ENCODE measurements around the gene DPP9. TPM values are rescaled to one million over a fixed set of nuclear protein-coding genes. Genes with fewer than 3 reads are reported as not detected.

The DPP9 gene
- total RNA-seq, 1 donor from 2014 or later = 17.1 TPM

DNA sequence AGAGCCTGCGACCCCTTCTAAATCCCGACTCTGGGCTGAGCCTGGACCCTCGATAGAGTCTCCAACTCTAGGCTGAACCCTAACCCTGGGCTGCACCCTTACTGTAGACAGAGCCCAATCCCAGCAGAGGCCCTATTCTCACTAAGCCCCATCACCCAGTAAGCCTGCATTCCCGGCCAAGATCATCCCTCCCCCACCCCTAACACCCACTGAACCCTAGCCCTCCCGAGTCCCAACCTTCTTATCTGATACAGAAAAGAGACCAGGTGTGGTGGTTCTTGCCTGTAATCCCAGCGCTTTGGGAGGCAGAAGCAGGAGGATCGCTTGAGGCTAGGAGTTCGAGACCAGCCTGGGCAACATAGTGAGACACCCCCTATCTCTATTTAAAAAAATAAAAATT lies 86.9 kb downstream of the DPP9 start:
- Histone ChIP-seq H3K4me2 (peak overlapping the region; percentile 78), H3K27me3 (peaks cover 15% of the 10 kb centered on the region), H3K27ac (no peak overlapping the region), H3K36me3 (no peaks in the 10 kb centered on the region), H3K9me3 (ENCODE audit: low read depth) (no peaks in the 10 kb centered on the region), H3F3A (ENCODE audit: low read depth) (peaks cover 10% of the 10 kb centered on the region), H4K20me1 (ENCODE audit: low read depth) (no peaks in the 10 kb centered on the region), H3K79me2 (ENCODE audit: low read depth) (no peaks in the 10 kb centered on the region), H2AFZ (replicated peaks) (peak overlapping the region; percentile 90), H3K4me1 (peaks cover 4% of the 10 kb centered on the region), H3K9ac (no peak overlapping the region), H3K4me3 (peak overlapping the region; percentile 53)
- DNase-seq (ENCODE audit: low spot score) = no peak
- no peaks in the 10 kb centered on the region for H3K9me3 Mint-ChIP-seq
- peak overlapping the region; percentile 75 for H3K4me3 Mint-ChIP-seq
- H3K4me1 Mint-ChIP-seq = peaks cover 23% of the 10 kb centered on the region
- no peaks in the 10 kb centered on the region for H3K36me3 Mint-ChIP-seq
- TF ChIP-seq EZH2 (IDR thresholded peaks at IDR 0.05) = no peak
- TF ChIP-seq, protein P1, sequence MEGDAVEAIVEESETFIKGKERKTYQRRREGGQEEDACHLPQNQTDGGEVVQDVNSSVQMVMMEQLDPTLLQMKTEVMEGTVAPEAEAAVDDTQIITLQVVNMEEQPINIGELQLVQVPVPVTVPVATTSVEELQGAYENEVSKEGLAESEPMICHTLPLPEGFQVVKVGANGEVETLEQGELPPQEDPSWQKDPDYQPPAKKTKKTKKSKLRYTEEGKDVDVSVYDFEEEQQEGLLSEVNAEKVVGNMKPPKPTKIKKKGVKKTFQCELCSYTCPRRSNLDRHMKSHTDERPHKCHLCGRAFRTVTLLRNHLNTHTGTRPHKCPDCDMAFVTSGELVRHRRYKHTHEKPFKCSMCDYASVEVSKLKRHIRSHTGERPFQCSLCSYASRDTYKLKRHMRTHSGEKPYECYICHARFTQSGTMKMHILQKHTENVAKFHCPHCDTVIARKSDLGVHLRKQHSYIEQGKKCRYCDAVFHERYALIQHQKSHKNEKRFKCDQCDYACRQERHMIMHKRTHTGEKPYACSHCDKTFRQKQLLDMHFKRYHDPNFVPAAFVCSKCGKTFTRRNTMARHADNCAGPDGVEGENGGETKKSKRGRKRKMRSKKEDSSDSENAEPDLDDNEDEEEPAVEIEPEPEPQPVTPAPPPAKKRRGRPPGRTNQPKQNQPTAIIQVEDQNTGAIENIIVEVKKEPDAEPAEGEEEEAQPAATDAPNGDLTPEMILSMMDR (IDR thresholded peaks at IDR 0.05) = no peak
- TF ChIP-seq EZH2phosphoT487 (IDR thresholded peaks at IDR 0.05) = no peak
- peak overlapping the region; percentile 57 for H3K27ac Mint-ChIP-seq
- H3K27me3 Mint-ChIP-seq (ENCODE audit: insufficient read depth, low read depth) = peaks cover 21% of the 10 kb centered on the region

DNA sequence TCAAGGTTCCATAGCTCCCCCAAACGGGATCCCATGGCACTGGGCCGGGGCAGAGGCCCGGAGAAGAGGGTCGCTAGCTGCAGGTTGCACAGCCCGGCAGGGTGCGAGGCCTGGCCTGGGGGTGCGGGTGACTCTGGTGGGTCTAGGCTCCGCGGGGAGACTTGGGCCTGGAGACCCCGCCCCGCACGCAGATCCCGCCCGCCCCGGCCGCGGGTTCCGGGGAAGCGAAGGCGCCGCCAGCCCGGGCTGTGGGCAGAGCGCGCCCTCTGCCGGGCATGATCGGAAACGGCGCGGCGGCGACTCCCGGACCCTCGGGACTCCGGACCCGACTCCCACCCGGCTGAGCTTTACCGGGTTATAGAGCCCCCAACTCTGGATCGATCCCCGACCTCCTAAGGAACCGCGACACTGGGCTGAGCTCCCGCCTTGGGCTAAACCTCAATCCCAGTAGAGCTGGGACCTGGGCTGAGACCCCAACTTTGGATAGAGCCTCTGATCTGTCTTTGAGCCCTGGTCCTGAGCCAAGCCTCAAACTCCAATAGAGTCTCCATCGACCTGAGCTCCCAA lies 87.4 kb downstream of the DPP9 start:
- peak overlapping the region; percentile 75 for H3K4me3 Mint-ChIP-seq
- DNase-seq (ENCODE audit: low spot score) = peak; percentile 88
- Histone ChIP-seq H3K27me3 (peaks cover 15% of the 10 kb centered on the region), H2AFZ (replicated peaks) (peak overlapping the region; percentile 90), H3F3A (ENCODE audit: low read depth) (peaks cover 10% of the 10 kb centered on the region), H3K79me2 (ENCODE audit: low read depth) (no peaks in the 10 kb centered on the region), H3K27ac (no peak overlapping the region), H3K4me3 (peak overlapping the region; percentile 53), H3K9me3 (ENCODE audit: low read depth) (no peaks in the 10 kb centered on the region), H4K20me1 (ENCODE audit: low read depth) (no peaks in the 10 kb centered on the region), H3K4me2 (peak overlapping the region; percentile 78), H3K4me1 (peaks cover 4% of the 10 kb centered on the region), H3K36me3 (no peaks in the 10 kb centered on the region), H3K9ac (no peak overlapping the region)
- H3K36me3 Mint-ChIP-seq = no peaks in the 10 kb centered on the region
- peaks cover 24% of the 10 kb centered on the region for H3K4me1 Mint-ChIP-seq
- H3K9me3 Mint-ChIP-seq = no peaks in the 10 kb centered on the region
- H3K27me3 Mint-ChIP-seq (ENCODE audit: insufficient read depth, low read depth) = peaks cover 21% of the 10 kb centered on the region
- TF ChIP-seq, protein P1 (IDR thresholded peaks at IDR 0.05) = peak; percentile 93
- no peak for TF ChIP-seq EZH2 (IDR thresholded peaks at IDR 0.05)
- peak overlapping the region; percentile 57 for H3K27ac Mint-ChIP-seq

DNA sequence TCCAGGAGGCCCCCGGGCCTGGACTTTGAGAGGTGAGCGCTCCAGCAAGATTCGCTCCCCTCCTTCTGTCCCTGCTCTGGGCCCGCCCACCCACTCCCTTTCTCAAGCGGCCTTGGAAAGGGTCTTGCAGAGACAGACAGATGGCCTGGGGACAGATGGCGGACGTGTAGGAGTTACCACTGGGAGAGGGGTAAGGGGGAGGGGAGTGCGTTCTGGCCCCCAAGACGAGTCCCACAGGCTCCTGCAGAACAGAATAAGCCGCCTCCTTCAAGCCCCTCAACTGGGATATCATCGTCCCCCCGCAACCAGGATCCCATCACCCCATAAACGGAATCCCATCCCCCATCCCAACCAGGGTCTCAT lies 87.9 kb downstream of the DPP9 start:
- TF ChIP-seq EZH2phosphoT487 (IDR thresholded peaks at IDR 0.05) (no peak), EZH2 (IDR thresholded peaks at IDR 0.05) (no peak)
- TF ChIP-seq, protein P1 (IDR thresholded peaks at IDR 0.05) = no peak
- peaks cover 26% of the 10 kb centered on the region for H3K4me1 Mint-ChIP-seq
- no peaks in the 10 kb centered on the region for H3K79me2 ChIP-seq (ENCODE audit: low read depth)
- peak overlapping the region; percentile 74 for H3K4me3 Mint-ChIP-seq
- H4K20me1 ChIP-seq (ENCODE audit: low read depth) = no peaks in the 10 kb centered on the region
- peaks cover 4% of the 10 kb centered on the region for H3K4me1 ChIP-seq
- no peak overlapping the region for H3K27ac Mint-ChIP-seq
- H3K4me3 ChIP-seq = peak overlapping the region; percentile 53
- peak overlapping the region; percentile 78 for H3K4me2 ChIP-seq
- H3K27me3 Mint-ChIP-seq (ENCODE audit: insufficient read depth, low read depth) = peaks cover 21% of the 10 kb centered on the region
- no peaks in the 10 kb centered on the region for H3K36me3 ChIP-seq
- no peaks in the 10 kb centered on the region for H3K9me3 ChIP-seq (ENCODE audit: low read depth)
- H3F3A ChIP-seq (ENCODE audit: low read depth) = peaks cover 10% of the 10 kb centered on the region
- no peaks in the 10 kb centered on the region for H3K36me3 Mint-ChIP-seq
- peak overlapping the region; percentile 90 for H2AFZ ChIP-seq (replicated peaks)
- H3K9me3 Mint-ChIP-seq = no peaks in the 10 kb centered on the region
- peak; percentile 39 for DNase-seq (ENCODE audit: low spot score)
- no peak overlapping the region for H3K27ac ChIP-seq
- peaks cover 15% of the 10 kb centered on the region for H3K27me3 ChIP-seq
- no peak overlapping the region for H3K9ac ChIP-seq

Data from neural progenitor cell (in vitro differentiated cells).